CD4-positive, alpha-beta T cell treated with Interleukin-1 beta for 1 hour (primary cell): Measurements from ENCODE around the gene NUBP1.

Source experiments
- DNase-seq, 2 donors: peaks; one replicate each; pipeline ENCODE4 v3.0.0-alpha.2; 2020 to 2022

NUBP1 gene

GRCh38 chr16:10808850-10809249 is 65.2 kb downstream of the NUBP1 start:
- DNase-seq: no peak

GRCh38 chr16:10809706-10810105 is 66.1 kb downstream of the NUBP1 start:
- no peak for DNase-seq

GRCh38 chr16:10812312-10813098 is 68.9 kb downstream of the NUBP1 start:
- no peak for DNase-seq

- no peak for DNase-seq
Measured at GRCh38 chr16:10813099-10813455, 69.4 kb downstream of the NUBP1 start.

GRCh38 chr16:10817514-10817913 is 73.9 kb downstream of the NUBP1 start:
- no peak for DNase-seq

- DNase-seq: no peak
Measured at GRCh38 chr16:10817963-10818941, 74.6 kb downstream of the NUBP1 start, which contains the start of gene TVP23A. Gene TVP23A, minus strand, starts transcription at chr16:10818794. Its CDS starts 301 bp downstream, at chr16:10818493.
